ENCODE measurements around the gene GMDS. TPM values are rescaled to one million over a fixed set of nuclear protein-coding genes. Genes with fewer than 3 reads are reported as not detected.

GMDS gene
- total and polyA plus RNA-seq, 2 of the 13 experiments (the other 11 are each of a cell fraction or from before 2014, with no cell fraction given), result 64.4 to 112 TPM

DNA sequence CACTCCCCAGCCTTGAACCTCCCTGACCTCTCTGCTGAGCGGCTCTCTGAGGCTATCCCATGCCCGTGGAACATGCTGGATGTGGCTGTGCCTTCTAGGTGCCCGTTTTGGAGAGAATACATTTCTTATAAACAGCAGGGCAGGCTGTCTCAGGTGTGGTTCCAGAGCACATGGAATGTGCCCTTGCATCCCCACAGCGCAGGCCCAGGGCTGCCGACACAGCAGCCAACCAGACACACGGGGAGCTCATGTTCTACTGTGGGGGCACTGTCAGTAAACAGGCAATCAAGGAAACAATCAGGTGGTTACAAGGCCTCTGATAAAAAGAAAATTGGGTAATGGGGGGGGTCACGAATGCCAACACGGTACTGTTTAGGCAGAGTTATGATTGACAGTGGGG, 604.9 kb downstream of the GMDS start:
- WGBS (ENCODE audit: low lambda C conversion rate), result 91% methylated on average over 8 of the region's 8 CpGs
- no TSS peak for BruUV-seq (replicated peaks)
- no peaks in the 10 kb centered on the region for H3K79me2 ChIP-seq (ENCODE audit: insufficient read depth, low read length)
- DNase-seq (ENCODE audit: low spot score) (no peak), FAIRE-seq (no peak), ATAC-seq (no peak)
- no peaks in the 10 kb centered on the region for H3K9me3 ChIP-seq (ENCODE audit: low read length)
- H3K4me2 ChIP-seq (ENCODE audit: low read depth, low read length), result no peak overlapping the region
- no peak overlapping the region for H3K27ac ChIP-seq (ENCODE audit: extremely low read length, insufficient read depth, low read length)
- no peak overlapping the region for H2AFZ ChIP-seq (ENCODE audit: low read length)
- no peaks in the 10 kb centered on the region for H3K4me1 ChIP-seq (ENCODE audit: insufficient read depth, low read length)
- no peaks in the 10 kb centered on the region for H3K27me3 ChIP-seq (ENCODE audit: control insufficient read depth in 1 of 2, insufficient read depth in 2 of 2, low read length in 2 of 2)
- H3K9ac ChIP-seq (ENCODE audit: insufficient read depth, low read depth, low read length), result no peak overlapping the region
- intact Hi-C loops (cut with micrococcal nuclease; ENCODE audit: unreplicated experiment), result no loop called here
- ChIA-PET POLR2A (no interaction called here), CTCF (ENCODE audit: low intra/inter-chr PET ratio, low total read pairs) (no interaction called here)
- no peak overlapping the region for H3K4me3 ChIP-seq (replicated peaks in 1 of 3; ENCODE audit: insufficient read depth in 1 of 3, low read depth in 2 of 3, low read length in 3 of 3)
- H3K36me3 ChIP-seq (replicated peaks in 1 of 2; ENCODE audit: control insufficient read depth in 1 of 2, insufficient read depth in 2 of 2, low read length in 2 of 2), result peaks cover 2 to 39% of the 10 kb centered on the region in 2 experiments; a peak in 4 of 5 replicates
- H4K20me1 ChIP-seq (ENCODE audit: insufficient read depth, low read length), result no peaks in the 10 kb centered on the region; the same call in 1 of the 2 replicates
- in situ Hi-C loops (cut with HindIII; ENCODE audit: extremely low pct_ligation_motif_present, low pct_unique_long_range_greater_than_20kb), result no loop called here
- TF ChIP-seq ZNF782 (CRISPR knock-in tag; IDR thresholded peaks at IDR 0.05; ENCODE audit: borderline replicate concordance) (no peak), ZNF720 (CRISPR knock-in tag; IDR thresholded peaks at IDR 0.05) (no peak), ZNF572 (CRISPR knock-in tag; IDR thresholded peaks at IDR 0.05) (no peak), ZNF629 (CRISPR knock-in tag; conservative IDR thresholded peaks at IDR 0.05) (no peak), CBFB (CRISPR knock-in tag; IDR thresholded peaks at IDR 0.05) (no peak), ZNF296 (CRISPR knock-in tag; conservative IDR thresholded peaks at IDR 0.05) (no peak), HNF4G (IDR thresholded peaks at IDR 0.05; ENCODE audit: borderline replicate concordance, low read depth, low read length) (no peak), HNF4G (CRISPR knock-in tag; IDR thresholded peaks at IDR 0.05; ENCODE audit: borderline replicate concordance, low read depth) (no peak), NRL (CRISPR knock-in tag; IDR thresholded peaks at IDR 0.05; ENCODE audit: borderline replicate concordance) (no peak), U2AF1 (optimal IDR thresholded peaks at IDR 0.05; ENCODE audit: low read depth, low read length) (no peak), PAWR (CRISPR knock-in tag; IDR thresholded peaks at IDR 0.05; ENCODE audit: borderline replicate concordance) (no peak), NFKBIZ (CRISPR knock-in tag; IDR thresholded peaks at IDR 0.05) (no peak), ZFP36 (IDR thresholded peaks at IDR 0.05; ENCODE audit: borderline replicate concordance, low read depth, low read length, partially characterized antibody) (no peak), JUN (CRISPR knock-in tag; IDR thresholded peaks at IDR 0.05) (no peak), NONO (IDR thresholded peaks at IDR 0.05) (no peak), NONO (CRISPR knock-in tag; conservative IDR thresholded peaks at IDR 0.05) (no peak)
- TF ChIP-seq, protein P1, sequence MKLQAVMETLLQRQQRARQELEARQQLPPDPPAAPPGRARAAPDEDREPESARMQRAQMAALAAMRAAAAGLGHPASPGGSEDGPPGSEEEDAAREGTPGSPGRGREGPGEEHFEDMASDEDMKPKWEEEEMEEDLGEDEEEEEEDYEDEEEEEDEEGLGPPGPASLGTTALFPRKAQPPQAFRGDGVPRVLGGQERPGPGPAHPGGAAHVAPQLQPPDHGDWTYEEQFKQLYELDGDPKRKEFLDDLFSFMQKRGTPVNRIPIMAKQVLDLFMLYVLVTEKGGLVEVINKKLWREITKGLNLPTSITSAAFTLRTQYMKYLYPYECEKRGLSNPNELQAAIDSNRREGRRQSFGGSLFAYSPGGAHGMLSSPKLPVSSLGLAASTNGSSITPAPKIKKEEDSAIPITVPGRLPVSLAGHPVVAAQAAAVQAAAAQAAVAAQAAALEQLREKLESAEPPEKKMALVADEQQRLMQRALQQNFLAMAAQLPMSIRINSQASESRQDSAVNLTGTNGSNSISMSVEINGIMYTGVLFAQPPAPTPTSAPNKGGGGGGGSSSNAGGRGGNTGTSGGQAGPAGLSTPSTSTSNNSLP (IDR thresholded peaks at IDR 0.05; ENCODE audit: low read depth, low read length), result no peak
- TF ChIP-seq, protein P2, sequence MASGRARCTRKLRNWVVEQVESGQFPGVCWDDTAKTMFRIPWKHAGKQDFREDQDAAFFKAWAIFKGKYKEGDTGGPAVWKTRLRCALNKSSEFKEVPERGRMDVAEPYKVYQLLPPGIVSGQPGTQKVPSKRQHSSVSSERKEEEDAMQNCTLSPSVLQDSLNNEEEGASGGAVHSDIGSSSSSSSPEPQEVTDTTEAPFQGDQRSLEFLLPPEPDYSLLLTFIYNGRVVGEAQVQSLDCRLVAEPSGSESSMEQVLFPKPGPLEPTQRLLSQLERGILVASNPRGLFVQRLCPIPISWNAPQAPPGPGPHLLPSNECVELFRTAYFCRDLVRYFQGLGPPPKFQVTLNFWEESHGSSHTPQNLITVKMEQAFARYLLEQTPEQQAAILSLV (CRISPR knock-in tag; IDR thresholded peaks at IDR 0.05; ENCODE audit: borderline replicate concordance), result no peak
